Stimulated activated CD4-positive, alpha-beta T cell treated with anti-CD3 and anti-CD28 coated beads, Interleukin-4, amount 100 ng/mL, for 48 hours (primary cell): ENCODE results near the gene CHRNG.
A peak's percentile ranks its signal among the peaks of the same experiment; 100 is the strongest.

Experiments used
- DNase-seq, 2 donors: peaks; one replicate each; pipeline ENCODE4 v3.0.0-alpha.2; 2020; ENCODE audit warnings: low read depth in 2 of 2

The CHRNG gene

GRCh38 chr2:232539298-232540231 is at the start of gene CHRNG:
CHRNG (plus strand) TSS chr2:232539692; CDS start chr2:232539748, 56 bp downstream.
- no peak for DNase-seq

- no peak for DNase-seq
These were observed 49.0 kb upstream of the CHRNG start for GRCh38 chr2:232490221-232491138.

- no peak for DNase-seq
These were observed 48.2 kb upstream of the CHRNG start for GRCh38 chr2:232491139-232491780.

GRCh38 chr2:232492236-232492848 is 47.1 kb upstream of the CHRNG start:
- no peak for DNase-seq

GRCh38 chr2:232492963-232493700 is 46.4 kb upstream of the CHRNG start:
- no peak for DNase-seq

GRCh38 chr2:232493701-232494474 is 45.6 kb upstream of the CHRNG start:
- no peak for DNase-seq

GRCh38 chr2:232494542-232494941 is 45.0 kb upstream of the CHRNG start:
- no peak for DNase-seq

GRCh38 chr2:232495292-232495691 is 44.2 kb upstream of the CHRNG start:
- DNase-seq, result no peak

GRCh38 chr2:232496501-232497270 is 42.8 kb upstream of the CHRNG start:
- no peak for DNase-seq

GRCh38 chr2:232497348-232497747 is 42.1 kb upstream of the CHRNG start:
- no peak for DNase-seq

GRCh38 chr2:232498452-232498851 is 41.0 kb upstream of the CHRNG start:
- DNase-seq, result no peak

- DNase-seq, result no peak
These were observed 38.1 kb upstream of the CHRNG start for GRCh38 chr2:232501331-232501771.

- DNase-seq, result no peak
These were observed 37.6 kb upstream of the CHRNG start for GRCh38 chr2:232501794-232502390.

- DNase-seq, result no peak
These were observed 37.0 kb upstream of the CHRNG start for GRCh38 chr2:232502511-232502910.

GRCh38 chr2:232502911-232503808 is 36.3 kb upstream of the CHRNG start:
- DNase-seq, result peak in 1 of 2 donors; percentile 18

- DNase-seq, result no peak
These were observed 35.6 kb upstream of the CHRNG start for GRCh38 chr2:232503809-232504323.

- DNase-seq, result no peak
These were observed 35.1 kb upstream of the CHRNG start for GRCh38 chr2:232504438-232504837.
